SU-DHL-6 (cell line): Measurements from ENCODE around the gene ATOH8.

ENCODE experiments used
- H2AFZ ChIP-seq: fragments of 200-600 bp; sonication (generic); 2 replicates; pipeline ENCODE4 v1.6.1; 2014; ENCODE audit warnings: low read depth, mild to moderate bottlenecking, moderate library complexity, mixed read lengths, antibody characterized with exemption, low read length; ENCODE audit not compliant: severe bottlenecking
- H3F3A ChIP-seq: fragments of 200-600 bp; shearing (Covaris generic); 2 replicates; pipeline ENCODE4 v1.6.0; 2016; ENCODE audit warnings: antibody characterized with exemption, mild to moderate bottlenecking; ENCODE audit not compliant: insufficient read depth
- H3K27ac ChIP-seq: fragments of 200-600 bp; sonication (generic); 2 replicates; pipeline ENCODE4 v1.5.1; 2016; ENCODE audit warnings: low read depth, mild to moderate bottlenecking, low read length, moderate library complexity, mixed read lengths
- H3K27me3 ChIP-seq: fragments of 200-600 bp; sonication (generic), shearing (Covaris generic); 2 replicates; pipeline ENCODE4 v1.6.0; 2014; ENCODE audit warnings: mild to moderate bottlenecking, low read length
- H3K36me3 ChIP-seq: fragments of 200-600 bp; sonication (generic); 2 replicates; pipeline ENCODE4 v1.6.1; 2014; ENCODE audit warnings: mild to moderate bottlenecking, low read length, mixed read lengths
- H3K4me2 ChIP-seq: fragments of 300-600, 200-600 bp; shearing (Covaris generic), sonication (generic); 2 replicates; pipeline ENCODE4 v1.6.0; 2014; ENCODE audit warnings: low read length, low read depth, mild to moderate bottlenecking; ENCODE audit not compliant: poor library complexity, severe bottlenecking
- H3K4me3 ChIP-seq: fragments of 200-600 bp; sonication (generic); 2 replicates; pipeline ENCODE4 v1.5.1; 2014; ENCODE audit warnings: antibody characterized with exemption, low read length, mild to moderate bottlenecking, mixed read lengths; ENCODE audit not compliant: insufficient read depth, poor library complexity, severe bottlenecking
- H3K79me2 ChIP-seq: fragments of 200-600 bp; sonication (generic); 2 replicates; pipeline ENCODE4 v1.6.1; 2014; ENCODE audit warnings: mild to moderate bottlenecking, low read length, moderate library complexity; ENCODE audit not compliant: insufficient read depth
- H3K9ac ChIP-seq: fragments of 200-600 bp; sonication (generic); 2 replicates; pipeline ENCODE4 v1.7.0; 2014; ENCODE audit warnings: mild to moderate bottlenecking, low read length
- H3K9me2 ChIP-seq: fragments of 200-600 bp; sonication (generic); replicated peaks from 2 replicates; pipeline ENCODE4 v1.6.1; 2014; ENCODE audit warnings: low read length; ENCODE audit not compliant: insufficient read depth
- H3K9me3 ChIP-seq: fragments of 200-600 bp; sonication (generic); 2 replicates; pipeline ENCODE4 v1.6.1; 2014; ENCODE audit warnings: low read length, mixed read lengths; ENCODE audit not compliant: insufficient read depth
- H4K20me1 ChIP-seq: fragments of 200-600 bp; sonication (generic); 2 replicates; pipeline ENCODE4 v1.6.1; 2014; ENCODE audit warnings: low read depth, mild to moderate bottlenecking, antibody characterized with exemption, low read length, moderate library complexity, mixed read lengths
- CTCF ChIP-seq: fragments of 200-600 bp; sonication (generic); IDR thresholded peaks from one replicate; pipeline ENCODE4 v1.5.1; 2017; ENCODE audit warnings: antibody characterized with exemption, mild to moderate bottlenecking, low read length, moderate library complexity; ENCODE audit not compliant: insufficient read depth, poor library complexity, severe bottlenecking
- EZH2phosphoT487 ChIP-seq: fragments of 200-600 bp; sonication (generic), shearing (Covaris generic); conservative IDR thresholded peaks from 2 replicates; pipeline ENCODE4 v1.6.1; 2018; ENCODE audit warnings: mild to moderate bottlenecking, antibody characterized with exemption, low read length, moderate library complexity, mixed read lengths

Gene ATOH8

GRCh38 chr2:85800586-85800985 lies 46.8 kb downstream of the ATOH8 start:
- no peak overlapping the region for H3K4me2 ChIP-seq
- no peaks in the 10 kb centered on the region for H3K9me2 ChIP-seq
- no peaks in the 10 kb centered on the region for H3F3A ChIP-seq
- H4K20me1 ChIP-seq, result no peaks in the 10 kb centered on the region
- H3K9ac ChIP-seq, result no peak overlapping the region
- no peak overlapping the region for H3K27ac ChIP-seq
- TF ChIP-seq CTCF (no peak), EZH2phosphoT487 (no peak)
- H3K4me3 ChIP-seq, result no peak overlapping the region
- no peak overlapping the region for H2AFZ ChIP-seq
- no peaks in the 10 kb centered on the region for H3K9me3 ChIP-seq
- no peaks in the 10 kb centered on the region for H3K36me3 ChIP-seq
- H3K27me3 ChIP-seq, result no peaks in the 10 kb centered on the region
- H3K79me2 ChIP-seq, result no peaks in the 10 kb centered on the region

- no peak overlapping the region for H2AFZ ChIP-seq
- no peaks in the 10 kb centered on the region for H3K36me3 ChIP-seq
- H3F3A ChIP-seq, result no peaks in the 10 kb centered on the region
- H3K27me3 ChIP-seq, result no peaks in the 10 kb centered on the region
- no peak overlapping the region for H3K4me3 ChIP-seq
- TF ChIP-seq CTCF, result no peak
- no peak for TF ChIP-seq EZH2phosphoT487
- no peak overlapping the region for H3K27ac ChIP-seq
- no peak overlapping the region for H3K9ac ChIP-seq
- H3K9me2 ChIP-seq, result no peaks in the 10 kb centered on the region
- no peaks in the 10 kb centered on the region for H3K9me3 ChIP-seq
- H3K79me2 ChIP-seq, result no peaks in the 10 kb centered on the region
- H3K4me2 ChIP-seq, result no peak overlapping the region
- H4K20me1 ChIP-seq, result no peaks in the 10 kb centered on the region
These were observed 48.1 kb downstream of the ATOH8 start for GRCh38 chr2:85801871-85802270.

GRCh38 chr2:85802354-85803103 lies 48.7 kb downstream of the ATOH8 start:
- Histone ChIP-seq H3F3A (no peaks in the 10 kb centered on the region), H4K20me1 (no peaks in the 10 kb centered on the region), H3K27ac (no peak overlapping the region), H3K9ac (no peak overlapping the region), H3K79me2 (no peaks in the 10 kb centered on the region), H3K9me3 (no peaks in the 10 kb centered on the region), H3K9me2 (no peaks in the 10 kb centered on the region), H3K36me3 (no peaks in the 10 kb centered on the region), H3K4me3 (no peak overlapping the region), H3K4me2 (no peak overlapping the region), H2AFZ (no peak overlapping the region), H3K27me3 (no peaks in the 10 kb centered on the region)
- TF ChIP-seq EZH2phosphoT487 (no peak), CTCF (no peak)
